HepG2 (cell line): Measurements from ENCODE around the gene TRPC4. TPM values are rescaled to one million over a fixed set of nuclear protein-coding genes. Genes with fewer than 3 reads are reported as not detected.

Experiments
- ATAC-seq: fragments of 200-7000 bp; cut with Tn5 transposase; 3 replicates; pipeline ENCODE4 v1.9.1; 2020; ENCODE audit warnings: mild to moderate bottlenecking, moderate library complexity
- BruUV-seq: library from RNA; stranded (reverse); fragments of 400-500 nt; replicated peaks from 2 replicates; lab custom pipeline; 2021; lab: Mats Ljungman, UMichigan
- CTCF ChIA-PET: fragments of 300-600 bp; formaldehyde crosslinking; extraction: SDS; loops from one replicate; lab custom pipeline; 2021; ENCODE audit warnings: low total read pairs, inconsistent platforms, low intra/inter-chr PET ratio; lab: Yijun Ruan, JAX
- POLR2A ChIA-PET: fragments of 350-600 bp; sonication (Branson Sonifier 250); formaldehyde crosslinking; loops from one replicate; lab custom pipeline; 2020; ENCODE audit warnings: antibody characterized with exemption, inconsistent platforms; lab: Yijun Ruan, JAX
- DNase-seq: peaks from one replicate; pipeline ENCODE4 v3.0.0-alpha.2; 2015; ENCODE audit warnings: low spot score
- FAIRE-seq: peaks from 3 replicates; lab custom pipeline; 2011; peaks lifted over from hg19 to GRCh38; lab: Jason Lieb, UNC
- H2AFZ ChIP-seq: one replicate; pipeline ENCODE4 v1.6.1; 2011; ENCODE audit warnings: low read length, inconsistent platforms
- H3K27ac ChIP-seq: fragments of 300-600 bp; 3 replicates; pipeline ENCODE4 v1.8.0; 2011; ENCODE audit warnings: mixed run types, mild to moderate bottlenecking, mixed read lengths, low read length, inconsistent platforms; ENCODE audit not compliant: insufficient read depth; ENCODE audit errors: extremely low read length
- H3K27me3 ChIP-seq, 2 experiments: fragments of 200-600 bp in 1 of 2; 2 replicates in 1 of 2; 3 replicates in 1 of 2; pipeline versions ENCODE4 v1.6.0 to v1.8.0; 2011; ENCODE audit warnings: low read length in 2 of 2, mild to moderate bottlenecking in 2 of 2, moderate library complexity in 2 of 2, inconsistent platforms in 1 of 2; ENCODE audit not compliant: insufficient read depth in 2 of 2, control insufficient read depth in 1 of 2
- H3K36me3 ChIP-seq, 2 experiments: fragments of 200-600 bp in 1 of 2; replicated peaks in 1 of 2; 2 replicates in 1 of 2; 3 replicates in 1 of 2; pipeline versions ENCODE4 v1.5.1 to v1.8.0; 2011; ENCODE audit warnings: low read length in 2 of 2, inconsistent platforms in 1 of 2; ENCODE audit not compliant: insufficient read depth in 2 of 2, control insufficient read depth in 1 of 2
- H3K4me1 ChIP-seq: 2 replicates; pipeline ENCODE4 v1.5.1; 2012; ENCODE audit warnings: low read length, inconsistent platforms; ENCODE audit not compliant: insufficient read depth
- H3K4me2 ChIP-seq: 2 replicates; pipeline ENCODE4 v1.6.0; 2011; ENCODE audit warnings: low read depth, low read length, inconsistent platforms
- H3K4me3 ChIP-seq, 3 experiments: fragments of 200-600 bp in 1 of 3; sonication (generic), shearing (Covaris generic) in 1 of 3; replicated peaks in 1 of 3; 2 replicates each; pipeline ENCODE4 v1.5.1; 2011 to 2016; ENCODE audit warnings: low read length in 3 of 3, inconsistent platforms in 2 of 3, low read depth in 2 of 3, mild to moderate bottlenecking in 2 of 3, control low read depth in 1 of 3, mixed read lengths in 1 of 3; ENCODE audit not compliant: insufficient read depth in 1 of 3
- H3K79me2 ChIP-seq: one replicate; pipeline ENCODE4 v1.6.1; 2011; ENCODE audit warnings: low read length, inconsistent platforms; ENCODE audit not compliant: insufficient read depth
- H3K9ac ChIP-seq: 2 replicates; pipeline ENCODE4 v1.6.0; 2011; ENCODE audit warnings: mild to moderate bottlenecking, low read depth, low read length, inconsistent platforms; ENCODE audit not compliant: insufficient read depth
- H3K9me3 ChIP-seq: 2 replicates; pipeline ENCODE4 v1.5.1; 2012; ENCODE audit warnings: mild to moderate bottlenecking, low read length
- H4K20me1 ChIP-seq: 2 replicates; pipeline ENCODE4 v1.6.0; 2011; ENCODE audit warnings: inconsistent platforms, mild to moderate bottlenecking, low read length, moderate library complexity; ENCODE audit not compliant: insufficient read depth
- AFF4 ChIP-seq: sonication (generic); formaldehyde crosslinking; IDR thresholded peaks from 2 replicates; pipeline ENCODE4 v1.4.0; 2020; ENCODE audit warnings: missing genetic modification reagents
- ATF6 ChIP-seq: sonication (generic); formaldehyde crosslinking; conservative IDR thresholded peaks from 2 replicates; pipeline ENCODE4 v1.4.0; 2020; ENCODE audit warnings: missing genetic modification reagents
- DMAP1 ChIP-seq: IDR thresholded peaks from 2 replicates; pipeline ENCODE4 v1.6.1; 2016
- DNMT3B ChIP-seq: conservative IDR thresholded peaks from 2 replicates; pipeline ENCODE4 v1.6.1; 2016; ENCODE audit warnings: missing biosample characterization, control low read depth
- FOXJ3 ChIP-seq: sonication (generic); formaldehyde crosslinking; IDR thresholded peaks from 2 replicates; pipeline ENCODE4 v1.4.0; 2020; ENCODE audit warnings: missing genetic modification reagents, mild to moderate bottlenecking, borderline replicate concordance
- GZF1 ChIP-seq: sonication (generic); formaldehyde crosslinking; IDR thresholded peaks from 2 replicates; pipeline ENCODE4 v1.5.1; 2020; ENCODE audit warnings: mild to moderate bottlenecking, missing genetic modification reagents
- MTA3 ChIP-seq: sonication (generic); formaldehyde crosslinking; IDR thresholded peaks from 2 replicates; pipeline ENCODE4 v1.4.0; 2020; ENCODE audit warnings: missing genetic modification reagents
- PAWR ChIP-seq: sonication (generic); formaldehyde crosslinking; IDR thresholded peaks from 2 replicates; pipeline ENCODE4 v1.4.0; 2020; ENCODE audit warnings: missing genetic modification reagents, mild to moderate bottlenecking, borderline replicate concordance
- TIGD3 ChIP-seq: sonication (generic); formaldehyde crosslinking; IDR thresholded peaks from 2 replicates; pipeline ENCODE4 v1.5.1; 2020; ENCODE audit warnings: mild to moderate bottlenecking, missing genetic modification reagents, borderline replicate concordance
- TSC22D2 ChIP-seq: sonication (generic); formaldehyde crosslinking; IDR thresholded peaks from 2 replicates; pipeline ENCODE4 v1.5.1; 2020; ENCODE audit warnings: missing genetic modification reagents, mild to moderate bottlenecking, borderline replicate concordance
- ZNF615 ChIP-seq: sonication (generic); formaldehyde crosslinking; IDR thresholded peaks from 2 replicates; pipeline ENCODE4 v1.5.0; 2020; ENCODE audit warnings: mild to moderate bottlenecking, missing genetic modification reagents, borderline replicate concordance
- ZNF616 ChIP-seq: sonication (generic); formaldehyde crosslinking; IDR thresholded peaks from 2 replicates; pipeline ENCODE4 v1.5.0; 2020; ENCODE audit warnings: low read depth, mild to moderate bottlenecking, missing genetic modification reagents
- ZNF747 ChIP-seq: sonication (generic); formaldehyde crosslinking; IDR thresholded peaks from 2 replicates; pipeline ENCODE4 v1.8.1; 2023; ENCODE audit warnings: missing genetic modification reagents, mild to moderate bottlenecking, borderline replicate concordance
- ZNF782 ChIP-seq: sonication (generic); formaldehyde crosslinking; IDR thresholded peaks from 2 replicates; pipeline ENCODE4 v1.4.0; 2020; ENCODE audit warnings: missing genetic modification reagents, mild to moderate bottlenecking, borderline replicate concordance
- WGBS: methylation state at CpG from one replicate; pipeline ENCODE4 v1.1.6; 2017; ENCODE audit warnings: low lambda C conversion rate; 5-methylcytosine and 5-hydroxymethylcytosine counted together
- in situ Hi-C: cut with HindIII; loops from 2 replicates; pipeline ENCODE4 v1.10.0; 2017; ENCODE audit warnings: low pct_unique_long_range_greater_than_20kb; ENCODE audit not compliant: extremely low pct_ligation_motif_present
- intact Hi-C: fragments of 100-400 bp; cut with micrococcal nuclease; formaldehyde crosslinking; loops from one replicate; pipeline ENCODE4 v1.10.0; 2022; ENCODE audit not compliant: unreplicated experiment
- polyA plus RNA-seq, 8 experiments: library from polyadenylated mRNA; depleted of rRNA in 3 of 8; stranded (reverse) in 7 of 8; unstranded in 1 of 8; fragments of >200 nt; fragmentation: Illumina TruSeq in 4 of 8; extraction: Trizol in 4 of 8; gene quantifications; 2 replicates each; pipeline versions ENCODE4 v1.2.1 to v1.2.3, GENCODE V29; 2011 to 2016; ENCODE audit warnings: low read depth in 4 of 8, missing spikeins in 1 of 8, mixed read lengths in 1 of 8; ENCODE audit not compliant: insufficient read depth in 1 of 8
- total RNA-seq, 5 experiments: library from RNA; depleted of rRNA; stranded (reverse); fragments of >200 nt; fragmentation: Illumina TruSeq; extraction: Trizol; gene quantifications; 2 replicates each; pipeline ENCODE4 v1.2.3, GENCODE V29; 2016; ENCODE audit warnings: low read depth in 1 of 5

Gene TRPC4
- total and polyA plus RNA-seq, 2 of the 13 experiments (the other 11 are each of a cell fraction or from before 2014, with no cell fraction given), result not detected

- in situ Hi-C loops, result no loop called here
- Histone ChIP-seq H3K27ac (no peak overlapping the region), H3K9ac (no peak overlapping the region), H2AFZ (no peak overlapping the region), H3K27me3 (no peaks in the 10 kb centered on the region), H3K4me2 (no peak overlapping the region), H3K79me2 (no peaks in the 10 kb centered on the region), H3K36me3 (no peaks in the 10 kb centered on the region), H4K20me1 (no peaks in the 10 kb centered on the region), H3K4me1 (no peaks in the 10 kb centered on the region), H3K9me3 (no peaks in the 10 kb centered on the region), H3K4me3 (no peak overlapping the region)
- DNase-seq (no peak), ATAC-seq (no peak), FAIRE-seq (no peak)
- whole genome bisulfite sequencing, result 4% methylated on average over 7 of the region's 7 CpGs
- CTCF ChIA-PET, result no interaction called here
- intact Hi-C loops, result no loop called here
- POLR2A ChIA-PET, result no interaction called here
- TF ChIP-seq MTA3 (no peak), GZF1 (no peak), FOXJ3 (CRISPR knock-in tag) (no peak), DMAP1 (CRISPR knock-in tag) (no peak), TIGD3 (no peak), DNMT3B (no peak), ZNF782 (no peak), ZNF747 (CRISPR knock-in tag) (no peak), ZNF616 (no peak)
- BruUV-seq, result no TSS peak
These were observed 128.0 kb downstream of the TRPC4 start for GRCh38 chr13:37741536-37741935.

- Histone ChIP-seq H2AFZ (no peak overlapping the region), H3K27me3 (no peaks in the 10 kb centered on the region), H3K36me3 (no peaks in the 10 kb centered on the region), H3K4me3 (no peak overlapping the region), H3K27ac (no peak overlapping the region), H3K9me3 (no peaks in the 10 kb centered on the region), H4K20me1 (no peaks in the 10 kb centered on the region), H3K9ac (no peak overlapping the region), H3K79me2 (no peaks in the 10 kb centered on the region), H3K4me2 (no peak overlapping the region), H3K4me1 (no peaks in the 10 kb centered on the region)
- CTCF ChIA-PET, result no interaction called here
- FAIRE-seq (no peak), DNase-seq (no peak), ATAC-seq (no peak)
- 5% methylated on average over 3 of the region's 3 CpGs for WGBS
- BruUV-seq, result no TSS peak
- POLR2A ChIA-PET, result no interaction called here
- in situ Hi-C loops, result no loop called here
- intact Hi-C loops, result no loop called here
- no peak for TF ChIP-seq ATF6 (CRISPR knock-in tag)
- TF ChIP-seq TSC22D2 (CRISPR knock-in tag), result no peak
- TF ChIP-seq ZNF615, result no peak
- no peak for TF ChIP-seq PAWR (CRISPR knock-in tag)
- no peak for TF ChIP-seq AFF4 (CRISPR knock-in tag)
These were observed 133.5 kb downstream of the TRPC4 start for GRCh38 chr13:37736045-37736444.
